Sigmoid colon (tissue), 4 donors: ENCODE measurements around the gene EPHA10.

Source experiments
- EP300 ChIP-seq, 4 donors: sonication (generic); formaldehyde crosslinking; IDR thresholded peaks; one replicate each; pipeline ENCODE4 v1.6.1; 2017; ENCODE audit warnings: antibody characterized with exemption in 4 of 4
- POLR2AphosphoS5 ChIP-seq, 4 donors: sonication (generic); formaldehyde crosslinking; IDR thresholded peaks; one replicate each; pipeline ENCODE4 v1.6.1; 2017; ENCODE audit warnings: antibody characterized with exemption in 4 of 4
- TF ChIP-seq, protein P1 (sequence below), 4 experiments: fragments of 450-650 bp in 3 of 4; fragments of 200-600 bp in 1 of 4; IDR thresholded peaks; one replicate each; pipeline ENCODE4 v1.5.1; 2016 to 2019; ENCODE audit warnings: antibody characterized with exemption in 4 of 4, mild to moderate bottlenecking in 3 of 4, moderate library complexity in 2 of 4

- TF ChIP-seq EP300 (IDR thresholded peaks at IDR 0.05) (no peak), POLR2AphosphoS5 (IDR thresholded peaks at IDR 0.05) (no peak)
- TF ChIP-seq, protein P1, sequence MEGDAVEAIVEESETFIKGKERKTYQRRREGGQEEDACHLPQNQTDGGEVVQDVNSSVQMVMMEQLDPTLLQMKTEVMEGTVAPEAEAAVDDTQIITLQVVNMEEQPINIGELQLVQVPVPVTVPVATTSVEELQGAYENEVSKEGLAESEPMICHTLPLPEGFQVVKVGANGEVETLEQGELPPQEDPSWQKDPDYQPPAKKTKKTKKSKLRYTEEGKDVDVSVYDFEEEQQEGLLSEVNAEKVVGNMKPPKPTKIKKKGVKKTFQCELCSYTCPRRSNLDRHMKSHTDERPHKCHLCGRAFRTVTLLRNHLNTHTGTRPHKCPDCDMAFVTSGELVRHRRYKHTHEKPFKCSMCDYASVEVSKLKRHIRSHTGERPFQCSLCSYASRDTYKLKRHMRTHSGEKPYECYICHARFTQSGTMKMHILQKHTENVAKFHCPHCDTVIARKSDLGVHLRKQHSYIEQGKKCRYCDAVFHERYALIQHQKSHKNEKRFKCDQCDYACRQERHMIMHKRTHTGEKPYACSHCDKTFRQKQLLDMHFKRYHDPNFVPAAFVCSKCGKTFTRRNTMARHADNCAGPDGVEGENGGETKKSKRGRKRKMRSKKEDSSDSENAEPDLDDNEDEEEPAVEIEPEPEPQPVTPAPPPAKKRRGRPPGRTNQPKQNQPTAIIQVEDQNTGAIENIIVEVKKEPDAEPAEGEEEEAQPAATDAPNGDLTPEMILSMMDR (IDR thresholded peaks at IDR 0.05) = no peak
Observed at GRCh38 chr1:37739222-37739621, 25.7 kb downstream of the EPHA10 start.
